ENCODE results near the gene FAM117A. TPM values are rescaled to one million over a fixed set of nuclear protein-coding genes. Genes with fewer than 3 reads are reported as not detected.

The FAM117A gene
- polyA plus RNA-seq, 1 of the 3 experiments (the other 2 are of a cell fraction), result 7.8 TPM

DNA sequence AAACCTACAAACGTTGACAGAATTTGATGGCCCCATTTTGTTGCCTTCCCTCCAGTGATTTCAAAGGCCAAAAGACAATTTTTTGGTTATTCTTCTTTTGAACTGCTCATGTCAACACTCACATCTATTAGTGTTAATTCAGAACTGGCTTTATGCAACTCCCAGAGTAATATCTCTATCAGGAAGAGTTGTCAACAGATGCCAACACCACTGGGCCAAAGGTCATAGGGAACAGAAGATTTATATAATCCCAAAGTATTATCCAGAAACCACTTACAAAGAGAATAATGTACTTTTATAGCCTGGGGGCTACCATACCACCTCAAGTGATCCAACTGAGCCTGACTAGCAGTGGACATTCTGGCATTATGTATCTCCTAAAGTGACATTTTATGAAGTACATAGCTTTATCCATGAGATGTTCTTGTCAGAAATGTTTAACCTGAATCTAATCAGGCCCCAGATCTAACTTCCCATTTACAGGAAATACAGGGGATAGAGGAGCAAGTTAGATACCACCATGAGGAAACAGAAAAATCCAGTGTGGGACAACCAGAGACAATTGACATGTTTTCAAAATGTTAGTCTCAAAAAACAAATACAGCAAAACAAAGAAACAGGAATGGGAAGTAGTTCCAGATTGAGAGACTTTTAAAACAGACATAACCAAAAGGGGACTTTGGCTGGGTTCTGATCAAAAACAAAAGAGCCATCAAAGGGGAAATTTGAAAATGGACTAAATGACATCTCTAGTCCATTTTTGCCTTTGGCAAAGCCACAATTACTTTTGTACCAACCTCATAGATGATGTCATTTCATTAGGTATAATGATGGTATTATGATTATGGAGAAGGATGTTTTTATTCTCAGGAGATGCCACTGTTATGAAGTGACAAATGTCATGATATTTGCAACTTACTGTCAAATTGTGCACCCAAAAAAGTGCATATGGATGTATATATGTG, 18.5 kb downstream of the FAM117A start:
- H3F3A ChIP-seq (replicated peaks; ENCODE audit: insufficient read depth), result no peaks in the 10 kb centered on the region
- no peak overlapping the region for H2AFZ ChIP-seq (ENCODE audit: low read depth)
- no peaks in the 10 kb centered on the region for H3K9me3 ChIP-seq
- H3K79me2 ChIP-seq (ENCODE audit: insufficient read depth), result no peaks in the 10 kb centered on the region
- no peak overlapping the region for H3K4me2 ChIP-seq
- WGBS (ENCODE audit: low lambda C conversion rate), result 41% methylated on average over 1 of the region's 1 CpG
- DNase-seq, result no peak
- H4K20me1 ChIP-seq (ENCODE audit: insufficient read depth), result no peaks in the 10 kb centered on the region
- ChIA-PET POLR2A (no interaction called here), CTCF (interaction anchor here (0.6 to 1.9 kb wide), 3 partner anchors 18 to 342 kb away, joined by 3 to 6 read pairs (median 3); partner anchors contain the start of gene FAM117A)
- no peak overlapping the region for H3K27ac ChIP-seq (ENCODE audit: low read depth in 2 of 2, low read length in 1 of 2)
- peaks cover 0 to 5% of the 10 kb centered on the region in 2 experiments; a peak in 1 of 4 replicates for H3K4me1 ChIP-seq (ENCODE audit: control insufficient read depth in 1 of 2, insufficient read depth in 2 of 2, low read depth in 1 of 2, low read length in 1 of 2)
- no peak overlapping the region for H3K4me3 ChIP-seq (ENCODE audit: low read depth in 2 of 2, low read length in 1 of 2)
- no peaks in the 10 kb centered on the region for H3K9me2 ChIP-seq
- no peaks in the 10 kb centered on the region for H3K36me3 ChIP-seq (replicated peaks in 1 of 2; ENCODE audit: control insufficient read depth in 1 of 2, insufficient read depth in 2 of 2, low read length in 1 of 2)
- no peaks in the 10 kb centered on the region for H3K27me3 ChIP-seq (ENCODE audit: insufficient read depth)
- no peak for TF ChIP-seq RCOR1 (IDR thresholded peaks at IDR 0.05; ENCODE audit: low read length)
- no peak overlapping the region for H3K9ac ChIP-seq

DNA sequence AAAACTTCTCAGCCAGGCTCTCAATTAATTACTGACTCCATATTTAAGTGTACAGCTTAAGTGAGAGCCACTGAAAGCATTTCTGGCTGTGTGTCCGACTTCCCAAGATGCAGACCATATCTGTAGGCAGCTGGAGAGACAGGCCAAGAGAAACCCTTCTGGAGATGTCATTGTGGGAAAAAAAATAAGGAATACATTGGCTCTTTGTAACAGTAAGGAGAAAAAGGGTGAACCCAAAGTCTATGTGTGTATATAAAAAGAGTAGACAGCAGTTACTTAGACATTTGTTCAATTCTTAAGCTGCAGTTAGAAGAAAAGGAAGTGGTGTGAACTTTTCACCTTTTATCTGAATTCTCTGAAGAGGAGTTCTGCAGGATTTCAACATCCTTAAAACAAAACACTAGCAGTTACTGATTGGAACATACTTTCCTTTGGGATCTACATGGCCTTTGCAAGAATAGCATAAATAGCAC, 21.7 kb downstream of the FAM117A start:
- TF ChIP-seq GATA2 (CRISPR knock-in tag; IDR thresholded peaks at IDR 0.05) (no peak), RXRA (IDR thresholded peaks at IDR 0.05; ENCODE audit: borderline replicate concordance, low read depth) (peak; percentile 38; the same call in 1 of the 2 replicates)
- no peak overlapping the region for H3K4me3 ChIP-seq (ENCODE audit: low read depth in 2 of 2, low read length in 1 of 2)
- H4K20me1 ChIP-seq (ENCODE audit: insufficient read depth), result no peaks in the 10 kb centered on the region
- no peaks in the 10 kb centered on the region for H3F3A ChIP-seq (replicated peaks; ENCODE audit: insufficient read depth)
- no peak for DNase-seq
- peak overlapping the region in 1 of 2 experiments; percentile 4; a peak in 1 of 4 replicates for H3K27ac ChIP-seq (ENCODE audit: low read depth in 2 of 2, low read length in 1 of 2)
- H3K4me1 ChIP-seq (ENCODE audit: control insufficient read depth in 1 of 2, insufficient read depth in 2 of 2, low read depth in 1 of 2, low read length in 1 of 2), result peaks cover 5 to 10% of the 10 kb centered on the region in 2 experiments; a peak in 2 of 4 replicates
- no peaks in the 10 kb centered on the region for H3K27me3 ChIP-seq (ENCODE audit: insufficient read depth)
- H3K4me2 ChIP-seq, result no peak overlapping the region
- CTCF ChIA-PET, result interaction anchor here (1.5 kb wide), 1 partner anchor 46 kb away, joined by 3 read pairs; no protein-coding TSS in a partner anchor
- H3K9ac ChIP-seq, result no peak overlapping the region
- no peaks in the 10 kb centered on the region for H3K79me2 ChIP-seq (ENCODE audit: insufficient read depth)
- H2AFZ ChIP-seq (ENCODE audit: low read depth), result no peak overlapping the region
- POLR2A ChIA-PET, result no interaction called here
- 66% methylated on average over 1 of the region's 1 CpG for WGBS (ENCODE audit: low lambda C conversion rate)
- H3K36me3 ChIP-seq (replicated peaks in 1 of 2; ENCODE audit: control insufficient read depth in 1 of 2, insufficient read depth in 2 of 2, low read length in 1 of 2), result no peaks in the 10 kb centered on the region
- no peaks in the 10 kb centered on the region for H3K9me3 ChIP-seq
- H3K9me2 ChIP-seq, result no peaks in the 10 kb centered on the region

DNA sequence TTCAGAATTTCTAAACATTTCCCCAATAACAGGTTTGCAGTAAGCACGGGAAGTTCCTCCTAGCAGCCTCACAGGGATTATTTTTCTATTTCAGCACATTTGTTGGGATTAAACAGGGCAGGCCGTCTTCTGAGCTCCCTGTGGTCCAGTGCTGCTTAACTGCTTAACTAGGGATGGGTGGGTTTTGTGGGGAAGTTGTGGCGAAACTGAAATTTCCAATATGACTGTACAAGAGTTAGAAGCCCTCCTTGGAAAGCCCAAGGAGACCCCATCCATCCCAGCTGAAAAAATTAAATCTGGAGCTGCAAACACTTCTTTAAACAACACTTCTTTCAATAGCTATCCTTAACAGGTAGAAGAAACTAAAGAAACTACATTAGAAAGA, 22.2 kb downstream of the FAM117A start:
- Histone ChIP-seq H3K27me3 (ENCODE audit: insufficient read depth) (no peaks in the 10 kb centered on the region), H2AFZ (ENCODE audit: low read depth) (no peak overlapping the region), H3K4me1 (ENCODE audit: control insufficient read depth in 1 of 2, insufficient read depth in 2 of 2, low read depth in 1 of 2, low read length in 1 of 2) (peaks cover 5 to 10% of the 10 kb centered on the region in 2 experiments; a peak in 2 of 4 replicates), H3K36me3 (replicated peaks in 1 of 2; ENCODE audit: control insufficient read depth in 1 of 2, insufficient read depth in 2 of 2, low read length in 1 of 2) (no peaks in the 10 kb centered on the region), H3K4me2 (no peak overlapping the region), H3K9ac (no peak overlapping the region), H3K9me3 (no peaks in the 10 kb centered on the region), H3K27ac (ENCODE audit: low read depth in 2 of 2, low read length in 1 of 2) (no peak overlapping the region), H3K4me3 (ENCODE audit: low read depth in 2 of 2, low read length in 1 of 2) (no peak overlapping the region), H3K9me2 (no peaks in the 10 kb centered on the region), H3K79me2 (ENCODE audit: insufficient read depth) (no peaks in the 10 kb centered on the region), H4K20me1 (ENCODE audit: insufficient read depth) (no peaks in the 10 kb centered on the region), H3F3A (replicated peaks; ENCODE audit: insufficient read depth) (no peaks in the 10 kb centered on the region)
- POLR2A ChIA-PET, result no interaction called here
- CTCF ChIA-PET, result interaction anchor here (1.5 to 2.0 kb wide), 2 partner anchors 46 to 256 kb away, joined by 3 to 5 read pairs; no protein-coding TSS in a partner anchor
- DNase-seq, result no peak
- TF ChIP-seq, protein P1, sequence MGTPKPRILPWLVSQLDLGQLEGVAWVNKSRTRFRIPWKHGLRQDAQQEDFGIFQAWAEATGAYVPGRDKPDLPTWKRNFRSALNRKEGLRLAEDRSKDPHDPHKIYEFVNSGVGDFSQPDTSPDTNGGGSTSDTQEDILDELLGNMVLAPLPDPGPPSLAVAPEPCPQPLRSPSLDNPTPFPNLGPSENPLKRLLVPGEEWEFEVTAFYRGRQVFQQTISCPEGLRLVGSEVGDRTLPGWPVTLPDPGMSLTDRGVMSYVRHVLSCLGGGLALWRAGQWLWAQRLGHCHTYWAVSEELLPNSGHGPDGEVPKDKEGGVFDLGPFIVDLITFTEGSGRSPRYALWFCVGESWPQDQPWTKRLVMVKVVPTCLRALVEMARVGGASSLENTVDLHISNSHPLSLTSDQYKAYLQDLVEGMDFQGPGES (IDR thresholded peaks at IDR 0.05; ENCODE audit: low read depth, low read length), result no peak
- TF ChIP-seq, protein P2, sequence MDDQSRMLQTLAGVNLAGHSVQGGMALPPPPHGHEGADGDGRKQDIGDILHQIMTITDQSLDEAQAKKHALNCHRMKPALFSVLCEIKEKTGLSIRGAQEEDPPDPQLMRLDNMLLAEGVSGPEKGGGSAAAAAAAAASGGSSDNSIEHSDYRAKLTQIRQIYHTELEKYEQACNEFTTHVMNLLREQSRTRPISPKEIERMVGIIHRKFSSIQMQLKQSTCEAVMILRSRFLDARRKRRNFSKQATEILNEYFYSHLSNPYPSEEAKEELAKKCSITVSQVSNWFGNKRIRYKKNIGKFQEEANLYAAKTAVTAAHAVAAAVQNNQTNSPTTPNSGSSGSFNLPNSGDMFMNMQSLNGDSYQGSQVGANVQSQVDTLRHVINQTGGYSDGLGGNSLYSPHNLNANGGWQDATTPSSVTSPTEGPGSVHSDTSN (IDR thresholded peaks at IDR 0.05), result no peak
- no peak for TF ChIP-seq EP300 (IDR thresholded peaks at IDR 0.05; ENCODE audit: borderline replicate concordance in 1 of 2, low read depth in 1 of 2, low read length in 1 of 2)
- TF ChIP-seq JUND (IDR thresholded peaks at IDR 0.05), result no peak
- TF ChIP-seq CHD2 (IDR thresholded peaks at IDR 0.05; ENCODE audit: low read length, partially characterized antibody), result no peak
- no peak for TF ChIP-seq EZH2phosphoT487 (IDR thresholded peaks at IDR 0.05; ENCODE audit: borderline replicate concordance, low read depth)
- TF ChIP-seq, protein P3, sequence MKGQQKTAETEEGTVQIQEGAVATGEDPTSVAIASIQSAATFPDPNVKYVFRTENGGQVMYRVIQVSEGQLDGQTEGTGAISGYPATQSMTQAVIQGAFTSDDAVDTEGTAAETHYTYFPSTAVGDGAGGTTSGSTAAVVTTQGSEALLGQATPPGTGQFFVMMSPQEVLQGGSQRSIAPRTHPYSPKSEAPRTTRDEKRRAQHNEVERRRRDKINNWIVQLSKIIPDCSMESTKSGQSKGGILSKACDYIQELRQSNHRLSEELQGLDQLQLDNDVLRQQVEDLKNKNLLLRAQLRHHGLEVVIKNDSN (IDR thresholded peaks at IDR 0.05; ENCODE audit: borderline replicate concordance, low read depth), result no peak
- TF ChIP-seq TAF1 (IDR thresholded peaks at IDR 0.05; ENCODE audit: borderline replicate concordance, low read depth, low read length), result no peak
- TF ChIP-seq MEF2A (IDR thresholded peaks at IDR 0.05; ENCODE audit: borderline replicate concordance, low read depth), result no peak
- no peak for TF ChIP-seq RXRA (IDR thresholded peaks at IDR 0.05; ENCODE audit: borderline replicate concordance, low read depth)
- whole genome bisulfite sequencing (ENCODE audit: low lambda C conversion rate), result 53% methylated on average over 3 of the region's 3 CpGs
